ENCODE data around the gene FEM1C.

- TF ChIP-seq EZH2phosphoT487 (IDR thresholded peaks at IDR 0.05; ENCODE audit: borderline replicate concordance, low read depth, low read length) (no peak), CTCF (conservative IDR thresholded peaks at IDR 0.05; ENCODE audit: low read length) (no peak)
Measured at GRCh38 chr5:115588640-115589039, 44.1 kb upstream of the FEM1C start.
